GM19452 (cell line): Measurements from ENCODE around the gene INSC.
A peak's percentile ranks its signal among the peaks of the same experiment; 100 is the strongest.

ENCODE experiments used
- ATAC-seq: cut with Tn5 transposase; IDR thresholded peaks from one replicate; pipeline ENCODE4 v1.9.1; 2021; ENCODE audit not compliant: unreplicated experiment

INSC gene

GRCh38 chr11:15107730-15108515, 6.8 kb upstream of the INSC start:
- ATAC-seq: peak; percentile 67

- no peak for ATAC-seq
Measured at GRCh38 chr11:15108592-15109130, 6.1 kb upstream of the INSC start.

DNA sequence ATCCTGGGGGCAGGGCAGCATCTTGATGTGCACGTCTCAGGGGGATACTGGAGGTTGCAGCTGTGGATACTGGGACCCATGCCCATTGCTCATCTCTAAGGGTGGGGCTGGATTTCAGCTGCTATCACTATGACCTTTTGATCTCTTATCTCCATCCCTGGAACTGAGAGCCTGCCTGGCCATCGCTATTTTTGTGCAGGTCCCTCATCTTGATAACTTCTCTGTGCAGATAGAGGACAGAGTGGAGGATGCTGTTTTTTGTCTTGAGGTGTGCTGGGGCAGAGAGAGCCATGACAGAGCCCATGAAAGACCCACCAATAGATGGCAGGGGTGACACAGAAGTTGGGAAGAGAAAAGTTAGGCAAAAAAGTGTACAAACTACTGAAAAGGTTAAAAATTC, 5.1 kb upstream of the INSC start:
- no peak for ATAC-seq

DNA sequence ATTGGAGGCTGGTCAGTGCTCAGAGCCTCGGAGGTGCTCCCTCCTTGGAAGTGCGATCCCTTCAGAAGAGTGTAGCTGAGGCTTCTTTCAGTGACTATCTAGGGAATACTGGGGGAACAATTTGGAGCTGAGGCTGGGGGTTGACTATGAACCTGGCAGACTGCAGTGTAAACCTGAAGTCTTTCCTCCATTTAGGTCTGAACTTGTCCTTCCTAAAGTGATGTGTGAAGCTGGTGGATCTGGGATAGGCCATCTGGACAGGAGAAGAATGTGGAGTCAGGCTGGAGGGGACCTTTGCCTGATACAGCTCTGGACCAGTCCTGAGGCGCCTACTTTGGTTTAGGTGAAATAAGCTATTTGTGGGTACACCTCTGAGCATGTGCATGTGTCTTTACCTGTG, 3.5 kb upstream of the INSC start:
- ATAC-seq: no peak

DNA sequence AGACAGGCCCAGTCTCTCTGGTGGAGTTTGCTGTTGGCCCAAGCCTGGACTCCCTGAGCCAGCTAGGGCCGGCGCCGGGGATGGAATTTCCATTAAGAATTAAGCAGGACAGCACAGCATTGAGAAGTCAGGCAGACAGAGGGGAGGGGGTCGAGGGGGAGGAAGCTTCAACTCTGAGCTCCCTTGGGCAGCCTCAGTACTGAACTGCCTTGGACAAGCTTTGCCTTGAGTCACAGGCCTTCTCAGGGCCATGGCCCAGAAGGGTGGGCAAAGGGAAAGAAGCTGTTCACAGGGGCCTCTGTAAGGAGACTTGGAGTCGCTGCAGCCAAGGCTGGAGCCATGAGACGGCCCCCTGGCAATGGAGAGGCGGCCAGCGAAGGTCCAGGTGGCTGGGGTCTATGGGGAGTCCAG, 2.6 kb upstream of the INSC start:
- no peak for ATAC-seq

GRCh38 chr11:15113381-15113780, 1.3 kb upstream of the INSC start:
- peak; percentile 87 for ATAC-seq

GRCh38 chr11:15115686-15116085, 963 bp downstream of the INSC start:
- no peak for ATAC-seq

DNA sequence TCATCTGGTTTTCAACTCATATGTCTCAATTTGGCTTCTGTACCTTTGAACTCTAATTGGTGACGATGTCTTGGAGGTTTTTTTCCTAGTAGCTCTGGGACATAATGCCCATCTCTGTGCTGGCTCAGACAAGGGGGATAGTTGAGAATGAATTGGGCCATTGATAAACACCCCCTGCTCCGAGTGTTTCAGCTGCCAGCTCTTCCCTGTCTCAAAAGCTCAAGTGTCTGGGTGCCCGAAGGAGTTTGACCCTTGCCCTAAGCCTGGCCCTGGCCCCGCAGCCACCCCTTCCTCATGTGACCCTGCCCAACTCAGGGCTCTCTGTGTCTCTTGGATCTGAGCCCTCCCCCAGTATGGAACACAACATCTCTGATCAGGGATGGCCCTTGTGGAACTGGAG, 3.0 kb downstream of the INSC start:
- ATAC-seq: no peak

DNA sequence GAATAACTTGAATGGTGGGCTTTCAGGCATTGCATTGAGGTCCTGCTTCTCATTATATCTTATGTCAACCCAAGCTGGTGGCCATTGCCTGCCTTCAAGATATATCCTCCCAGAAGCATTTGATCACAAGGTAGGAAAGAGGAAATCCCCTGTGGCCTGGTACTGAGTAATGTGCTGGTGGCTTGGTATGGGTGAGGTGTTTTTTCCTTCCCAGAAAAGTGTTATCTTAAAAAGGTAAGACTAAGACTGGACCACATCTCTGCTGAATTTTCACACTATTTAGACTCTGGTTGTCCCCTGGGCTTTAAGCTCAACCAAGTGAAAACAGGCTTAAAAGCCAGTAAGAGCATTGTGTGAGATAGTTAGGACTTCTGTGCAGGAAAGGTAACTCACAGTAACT, 3.7 kb downstream of the INSC start:
- no peak for ATAC-seq

- no peak for ATAC-seq
Measured at GRCh38 chr11:15119352-15119751, 4.6 kb downstream of the INSC start.

DNA sequence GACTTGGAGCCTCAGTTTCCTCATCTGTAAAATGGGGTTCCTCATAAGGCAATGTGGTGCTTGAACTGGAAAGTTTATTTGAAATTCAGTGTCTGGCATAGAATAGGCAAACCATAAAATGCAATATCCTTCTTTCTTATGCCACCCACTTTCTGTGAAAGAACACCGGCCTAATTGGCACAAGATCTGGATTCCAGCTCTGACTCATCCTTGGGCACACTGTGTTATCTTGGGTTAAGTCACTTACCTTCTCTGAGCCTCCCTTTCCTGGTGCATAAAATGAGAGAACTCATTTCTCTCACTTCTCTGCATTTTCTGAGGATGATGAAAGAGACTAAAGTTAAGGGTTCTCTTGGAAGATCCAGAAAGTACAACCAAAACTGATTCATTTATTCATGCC, 5.1 kb downstream of the INSC start:
- no peak for ATAC-seq

GRCh38 chr11:15123849-15124248, 9.1 kb downstream of the INSC start:
- no peak for ATAC-seq

DNA sequence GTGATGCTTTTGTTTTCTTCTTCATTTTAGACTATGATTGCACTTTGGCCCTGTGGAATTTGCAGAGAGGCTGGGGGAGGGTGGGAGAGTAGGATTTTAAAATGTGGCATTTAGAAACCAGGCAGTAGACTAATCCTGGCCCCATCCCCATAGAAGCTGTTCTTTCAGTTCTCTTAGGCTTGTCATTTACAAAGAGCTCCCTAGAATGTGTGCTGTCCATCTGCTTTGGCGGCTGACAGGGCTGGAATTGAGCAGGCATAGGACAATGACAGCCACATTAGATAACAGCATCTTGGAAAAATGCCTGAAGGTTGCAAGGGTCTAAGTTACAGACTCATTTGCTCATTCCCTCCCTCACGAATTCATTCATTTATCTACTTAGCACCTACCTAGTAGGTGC, 9.8 kb downstream of the INSC start:
- ATAC-seq: no peak

- no peak for ATAC-seq
Measured at GRCh38 chr11:15127341-15127740, 12.6 kb downstream of the INSC start.

DNA sequence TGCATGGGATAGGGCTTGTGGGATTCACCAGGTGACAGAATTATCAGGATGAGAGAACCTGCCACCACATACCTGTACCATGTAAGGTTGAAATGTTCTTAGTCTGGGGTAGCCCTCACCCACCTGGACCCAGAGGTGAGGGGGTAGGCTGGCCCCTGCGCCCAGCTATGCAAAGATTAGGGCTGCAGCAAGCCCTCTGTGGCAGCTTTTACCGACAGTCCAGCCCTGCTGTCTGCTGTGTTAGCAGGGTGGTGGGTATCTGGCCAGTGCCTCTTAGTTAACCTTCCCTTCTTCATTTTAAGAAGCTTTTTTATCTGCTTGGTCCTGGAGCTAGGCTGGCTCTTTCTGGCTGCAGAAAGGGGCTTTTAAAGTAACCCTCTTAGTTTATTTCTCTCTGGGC, 13.9 kb downstream of the INSC start:
- no peak for ATAC-seq

DNA sequence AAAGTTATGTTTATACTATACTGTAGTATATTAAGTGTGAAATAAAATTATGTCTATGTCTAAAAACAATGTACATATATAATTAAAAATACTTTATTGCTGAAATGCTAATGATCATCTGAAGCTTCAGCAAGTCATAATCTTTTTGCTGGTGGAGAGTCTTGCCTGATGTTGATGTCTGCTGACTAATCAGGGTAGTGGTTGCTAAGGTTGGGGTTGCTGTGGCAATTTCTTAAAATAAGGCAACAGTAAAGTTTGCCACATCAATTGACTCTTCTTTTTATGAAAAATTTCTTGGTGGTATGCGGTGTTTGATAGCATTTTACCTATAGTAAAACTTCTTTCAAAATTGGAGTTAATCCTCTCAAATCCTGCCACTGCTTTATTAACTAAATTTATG, 21.4 kb downstream of the INSC start:
- no peak for ATAC-seq

DNA sequence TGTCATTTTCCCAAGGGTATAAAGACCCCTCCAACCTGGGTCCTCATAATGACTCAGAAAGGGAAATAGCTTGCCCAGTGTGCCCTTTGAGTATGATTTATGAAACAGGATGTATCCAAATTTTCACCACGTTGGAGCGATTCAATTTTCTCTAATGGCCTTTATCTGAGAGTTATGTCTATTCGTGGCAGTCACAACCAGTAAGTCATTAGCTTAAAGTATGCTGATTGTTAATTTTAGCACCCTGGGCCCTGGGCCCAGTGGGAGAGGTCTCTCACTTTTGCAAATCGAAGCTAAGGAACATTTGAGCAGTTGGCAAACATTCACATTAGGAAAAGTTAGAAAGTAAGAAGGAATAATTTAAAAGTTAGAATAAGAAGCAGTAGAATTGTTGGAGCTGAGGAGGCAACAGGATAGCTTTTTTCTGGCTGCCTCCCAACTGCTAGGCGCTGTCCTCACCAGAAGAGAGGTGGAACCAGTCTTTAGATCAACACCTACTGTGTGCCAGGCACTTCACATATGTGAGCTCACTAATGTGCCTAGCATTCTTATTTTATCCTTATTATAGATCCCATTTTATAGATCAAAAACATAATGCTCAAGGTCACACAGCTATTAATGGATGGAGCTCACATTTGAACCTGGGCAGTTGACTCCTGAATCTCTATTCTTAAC, 24.5 kb downstream of the INSC start:
- ATAC-seq: no peak

DNA sequence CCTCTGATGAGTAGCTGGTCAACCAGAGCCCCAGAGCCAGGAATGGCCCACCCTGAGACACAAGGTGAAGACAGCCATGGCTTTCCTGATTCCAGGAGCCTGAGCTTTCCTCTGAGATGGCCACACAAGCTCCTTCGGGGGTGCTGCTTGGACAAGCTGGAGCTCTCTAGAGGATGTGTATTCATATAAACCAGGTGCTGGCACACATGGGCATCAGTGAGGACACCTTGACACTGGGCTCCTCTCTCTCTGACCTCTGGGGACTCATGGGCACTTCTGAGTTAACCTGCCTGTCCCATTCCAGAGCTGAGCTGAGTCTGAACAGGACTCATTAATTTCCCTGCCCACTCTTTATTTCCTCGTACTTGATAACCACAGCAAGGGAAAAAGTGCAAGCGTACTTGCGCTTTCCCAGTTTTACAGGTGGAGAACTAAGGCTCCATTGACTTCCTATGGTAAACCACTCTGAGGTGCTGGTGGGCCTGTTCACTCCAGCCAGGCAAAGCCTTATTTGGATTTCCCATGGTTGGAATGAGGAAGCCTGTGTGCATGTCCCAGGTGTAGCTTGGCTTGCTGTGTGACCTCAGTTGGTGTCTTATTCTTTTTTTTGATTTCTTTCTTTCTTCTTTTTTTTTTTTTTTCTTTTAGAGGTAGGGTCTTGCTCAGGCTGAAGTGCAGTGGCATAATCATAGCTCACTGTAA, 25.4 kb downstream of the INSC start:
- ATAC-seq: no peak

- no peak for ATAC-seq
Measured at GRCh38 chr11:15141381-15141780, 26.7 kb downstream of the INSC start.

GRCh38 chr11:15142838-15143237, 28.1 kb downstream of the INSC start:
- no peak for ATAC-seq

- ATAC-seq: no peak
Measured at GRCh38 chr11:15143855-15144254, 29.1 kb downstream of the INSC start.

DNA sequence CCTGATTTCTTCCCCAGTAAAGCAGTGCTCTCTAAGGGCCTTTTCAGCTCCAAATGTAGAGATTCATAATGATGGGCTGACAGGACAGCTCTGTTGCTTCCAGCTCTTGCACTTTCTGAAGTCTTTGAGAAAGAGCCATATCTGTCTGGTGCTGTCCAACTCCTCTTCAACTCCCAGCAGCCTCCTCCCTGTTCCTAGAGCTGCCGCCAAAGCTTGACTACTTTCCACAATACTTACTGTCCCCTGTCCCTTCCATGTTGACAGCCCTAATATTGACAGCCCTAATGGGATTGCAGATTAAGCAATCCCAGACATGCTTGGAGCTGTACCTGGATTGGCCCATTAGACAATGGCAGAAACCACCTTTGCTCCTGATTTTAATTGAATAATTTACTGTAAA, 29.6 kb downstream of the INSC start:
- no peak for ATAC-seq
